GM23248 (cell line): ENCODE results near the gene L3HYPDH.

Source experiments
- EZH2 ChIP-seq: fragments of 200-600 bp; sonication (generic); IDR thresholded peaks from 2 replicates; pipeline ENCODE4 v1.6.1; 2018; ENCODE audit warnings: antibody characterized with exemption, mild to moderate bottlenecking; ENCODE audit not compliant: insufficient read depth, poor library complexity, severe bottlenecking
- EZH2phosphoT487 ChIP-seq: fragments of 200-600 bp; sonication (generic); IDR thresholded peaks from 2 replicates; pipeline ENCODE4 v1.6.1; 2018; ENCODE audit warnings: antibody characterized with exemption, moderate library complexity, mild to moderate bottlenecking, low read depth; ENCODE audit not compliant: insufficient read depth

DNA sequence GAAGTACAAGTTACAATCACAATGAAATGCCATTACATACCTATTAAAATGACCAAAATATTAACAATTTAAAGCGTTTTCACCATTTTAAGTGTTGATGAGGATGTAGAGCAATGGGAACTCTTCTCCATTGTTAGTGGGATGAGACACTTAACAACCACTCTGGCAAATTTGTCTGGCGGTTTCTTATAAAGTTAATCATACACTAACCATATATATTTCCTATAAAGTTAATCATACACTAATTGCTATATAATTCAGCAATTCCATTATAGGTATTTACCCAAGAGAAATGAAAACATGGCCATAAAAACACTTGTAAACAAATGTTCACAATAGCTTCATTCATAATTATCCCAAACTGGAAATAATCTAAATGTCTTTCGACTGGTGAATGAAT is 36.0 kb upstream of the L3HYPDH start:
- no peak for TF ChIP-seq EZH2
- TF ChIP-seq EZH2phosphoT487 = no peak
